NCI-H1092 treated with DMSO at 0.1 percent for 48 hours (cell line): Measurements from ENCODE around the gene GORASP1.
A peak's percentile ranks its signal among the peaks of the same experiment; 100 is the strongest.
"Not testable (repeated sequence)": the region's sequence is repeated elsewhere in the genome, so short reads cannot be mapped to it uniquely, and the experiment has no call there.

Experiments used
- DNase-seq: peaks from one replicate; lab custom pipeline; 2025; lab: John Stamatoyannopoulos, UW

GORASP1 gene

DNA sequence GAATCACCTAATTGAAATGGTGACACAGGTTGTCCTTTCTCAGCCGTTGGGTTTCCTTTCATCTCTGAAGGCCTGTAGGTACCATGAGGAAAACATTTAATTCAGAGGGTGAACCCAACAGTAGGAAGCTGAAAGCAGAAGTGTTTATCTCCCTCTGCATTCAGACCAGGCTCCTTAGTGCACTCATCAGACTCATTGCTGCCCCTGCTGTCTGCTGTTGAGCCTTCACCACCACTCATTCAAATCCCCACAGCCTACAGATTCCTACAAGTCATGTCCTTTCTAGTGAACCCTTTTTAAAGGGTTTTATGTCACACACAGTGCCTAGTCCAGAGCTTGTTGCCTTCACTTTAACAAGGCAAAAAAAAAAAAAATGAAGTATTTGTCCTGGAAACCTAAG, 42.2 kb downstream of the GORASP1 start:
- no peak for DNase-seq

DNA sequence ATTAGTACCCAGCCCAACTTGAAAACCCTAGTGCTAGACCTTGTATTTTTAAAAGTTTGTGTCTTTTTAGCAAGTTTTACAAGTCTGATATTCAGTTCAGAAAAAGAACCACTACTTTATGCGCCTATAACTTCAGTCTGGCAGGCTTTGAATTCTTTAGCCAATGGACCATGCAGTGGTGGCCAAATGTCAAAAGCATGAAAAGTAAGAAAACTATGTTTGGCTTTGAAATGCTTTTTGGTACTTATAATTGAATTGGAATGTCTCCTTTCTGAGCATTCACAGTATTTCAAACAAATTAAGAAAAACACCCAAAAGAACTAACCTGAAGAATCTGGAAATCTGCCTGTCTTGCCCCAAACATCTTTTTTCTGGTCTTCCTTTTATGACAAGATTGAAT, 42.8 kb downstream of the GORASP1 start:
- DNase-seq, result no peak

DNA sequence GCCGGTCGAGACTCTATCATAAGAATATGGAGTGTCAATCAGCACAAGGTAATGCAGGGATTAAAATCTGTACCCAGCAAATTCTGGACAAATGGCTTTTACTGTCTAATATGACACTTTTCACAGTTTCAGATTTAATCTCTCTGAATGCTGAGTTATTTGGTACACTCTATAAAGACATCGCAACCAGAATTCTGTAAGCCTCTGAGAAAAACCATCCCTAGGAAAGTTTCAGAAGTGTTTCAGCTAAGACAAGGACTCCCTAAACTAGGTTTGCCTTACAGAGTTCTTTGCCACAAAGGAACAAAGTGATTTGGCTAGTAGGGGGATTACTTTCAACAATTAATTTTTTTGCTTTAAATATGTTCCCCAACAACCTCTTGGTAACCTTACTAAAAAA, 44.3 kb downstream of the GORASP1 start:
- no peak for DNase-seq

DNA sequence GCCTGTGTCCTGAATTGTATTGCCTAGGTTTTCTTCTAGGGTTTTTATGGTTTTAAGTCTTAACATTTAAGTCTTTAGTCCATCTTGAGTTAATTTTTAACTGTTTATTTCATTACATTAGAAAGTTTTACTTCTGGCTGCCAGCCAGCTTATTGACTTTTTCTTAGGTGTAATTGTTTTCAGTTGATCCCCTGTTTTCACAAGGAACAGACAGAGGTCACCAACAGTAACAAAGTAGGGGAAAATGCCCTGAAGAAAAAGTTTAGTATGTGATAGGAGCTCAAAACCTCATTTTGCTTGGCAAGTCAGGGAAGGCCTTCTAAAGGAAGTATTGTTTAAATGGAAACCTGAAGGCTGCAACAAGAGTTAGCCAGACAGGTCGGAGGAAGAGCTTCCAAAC, 45.2 kb downstream of the GORASP1 start:
- DNase-seq, result no peak

DNA sequence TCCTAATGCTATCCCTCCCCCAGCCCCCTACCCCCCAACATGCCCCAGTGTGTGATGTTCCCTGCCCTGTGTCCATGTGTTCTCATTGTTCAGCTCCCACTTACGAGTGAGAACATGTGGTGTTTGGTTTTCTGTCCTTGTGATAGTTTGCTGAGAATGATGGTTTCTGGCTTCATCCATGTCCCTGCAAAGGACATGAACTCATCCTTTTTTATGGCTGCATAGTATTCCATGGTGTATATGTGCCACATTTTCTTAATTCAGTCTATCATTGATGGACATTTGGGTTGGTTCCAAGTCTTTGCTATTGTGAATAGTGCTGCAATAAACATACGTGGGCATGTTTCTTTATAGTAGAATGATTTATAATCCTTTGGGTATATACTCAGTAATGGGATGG, 46.2 kb downstream of the GORASP1 start:
- DNase-seq, result not testable (repeated sequence)

DNA sequence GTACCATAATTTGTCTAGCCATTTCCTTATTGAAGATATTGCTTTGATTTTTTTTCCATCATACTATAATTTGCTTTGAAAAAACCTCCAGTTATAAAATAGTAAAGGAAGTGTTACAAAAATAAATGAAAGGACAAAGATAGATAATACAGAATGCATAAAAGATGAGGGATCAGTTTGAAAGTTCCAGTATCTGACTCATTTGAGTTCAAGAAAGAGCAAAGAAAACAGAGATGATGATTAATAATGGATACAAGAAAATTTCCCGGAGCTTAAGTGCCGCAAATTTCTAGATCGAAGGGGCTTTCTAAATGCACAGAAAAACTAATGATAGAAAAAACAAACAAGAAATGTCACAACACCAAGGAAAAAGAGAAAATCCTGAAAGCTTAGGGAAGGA, 51.3 kb downstream of the GORASP1 start:
- DNase-seq, result no peak

DNA sequence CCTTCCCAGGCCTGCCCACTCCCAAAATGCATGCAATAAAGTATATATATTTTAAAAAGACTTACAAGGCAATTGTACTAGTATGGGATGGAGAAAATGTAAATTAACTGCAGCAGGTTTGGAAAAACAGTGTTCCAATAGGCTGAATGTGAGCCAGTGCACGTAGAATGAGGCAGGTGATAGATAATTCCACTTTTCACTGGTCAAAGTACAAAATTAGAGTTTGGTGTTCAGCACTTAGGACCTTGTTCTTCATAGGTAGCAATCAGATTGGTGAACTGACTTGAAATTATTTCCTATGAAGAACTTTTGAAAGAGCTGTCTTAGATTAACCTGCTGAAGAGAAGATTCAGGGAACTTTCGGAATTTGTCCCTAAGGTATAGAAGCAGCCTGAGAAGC, 53.7 kb downstream of the GORASP1 start:
- no peak for DNase-seq

DNA sequence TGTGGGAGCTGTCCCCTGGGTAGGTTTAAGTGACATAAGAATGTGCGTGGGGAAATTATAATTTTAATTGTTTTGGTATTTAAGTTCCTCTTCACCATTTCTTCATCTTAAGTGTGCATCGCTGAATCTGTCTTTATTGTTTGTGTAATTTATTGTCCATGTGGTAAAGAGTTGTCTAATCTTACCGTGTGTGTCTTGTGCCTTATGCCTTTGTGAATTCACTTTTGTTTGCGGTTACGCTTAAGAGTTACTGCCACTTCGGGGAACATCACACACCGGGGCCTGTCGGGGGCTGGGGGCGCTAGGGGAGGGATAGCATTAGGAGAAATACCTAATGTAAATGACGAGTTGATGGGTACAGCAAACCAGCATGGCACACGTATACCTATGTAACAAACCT, 54.8 kb downstream of the GORASP1 start:
- DNase-seq, result no peak

DNA sequence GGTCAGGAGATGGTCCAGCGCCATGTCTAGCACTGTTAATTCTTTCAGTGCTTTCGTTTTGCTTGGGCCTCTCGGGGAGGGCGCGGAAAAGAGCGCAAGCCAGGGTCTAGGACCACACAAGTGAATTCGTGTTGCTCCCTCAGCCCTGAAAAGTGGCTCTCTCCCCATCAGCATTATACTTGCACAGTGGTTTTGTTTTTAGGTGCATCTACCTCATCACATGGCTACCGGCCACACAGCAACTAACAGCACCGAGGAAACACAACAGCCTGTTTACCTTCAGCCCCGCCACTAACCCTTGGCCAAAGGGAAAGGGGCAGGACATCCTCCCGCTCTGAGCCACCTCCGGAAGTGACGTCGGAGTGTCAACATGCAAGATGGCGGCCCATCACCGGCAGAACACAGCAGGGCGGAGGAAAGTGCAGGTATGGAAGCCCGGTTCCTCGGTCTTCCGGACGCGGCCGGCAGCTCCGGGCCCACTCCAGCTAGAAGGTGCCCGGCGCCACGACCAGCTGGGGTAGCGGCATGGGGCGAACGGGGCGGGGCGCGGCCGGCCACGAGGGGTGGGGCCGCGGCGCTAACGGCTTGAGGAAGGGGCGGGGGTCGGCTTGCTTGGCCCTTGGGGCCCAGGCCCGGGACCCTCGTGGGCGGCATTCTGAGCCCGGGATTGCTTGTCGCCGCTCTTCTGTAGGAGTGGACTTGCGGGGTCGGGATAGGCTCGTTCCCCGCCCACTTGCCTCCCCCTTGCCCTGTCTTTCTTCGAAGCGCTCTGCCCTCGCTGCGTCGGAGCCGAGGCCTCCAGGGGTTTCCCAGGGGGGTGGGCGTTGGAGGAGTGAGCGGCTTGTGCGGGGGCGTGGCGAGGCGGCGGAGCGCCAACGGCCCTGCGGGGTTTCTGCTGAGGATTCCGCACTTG, 55.5 kb downstream of the GORASP1 start, which contains the start of the genes SCN11A and WDR48:
SCN11A (minus strand) TSS at position 296 of the 913 bp plus-strand sequence. CDS start 101,582 bp downstream, outside the sequence.
WDR48 (plus strand) TSS at position 368 of the 913 bp plus-strand sequence; CDS start at position 378, 10 bp downstream.
- DNase-seq, result peak; percentile 84

DNA sequence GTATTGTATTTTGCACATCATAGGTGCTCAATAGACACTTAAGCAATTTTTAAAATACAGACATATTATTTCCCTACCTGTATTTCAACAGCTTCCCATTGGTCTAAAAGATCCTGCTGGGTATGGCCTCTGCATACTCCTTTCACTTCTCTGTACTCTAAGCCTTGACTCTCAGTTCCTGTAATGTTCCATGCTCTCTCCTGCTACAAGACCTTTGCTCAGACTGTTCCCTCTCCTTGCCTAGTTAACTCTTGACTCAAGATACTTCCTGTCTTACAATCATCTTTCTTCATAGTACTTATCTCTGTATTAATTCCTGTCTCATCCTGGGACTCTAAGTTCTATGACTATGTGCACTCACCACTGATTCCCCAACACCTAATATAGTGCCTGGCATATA, 57.4 kb downstream of the GORASP1 start:
- DNase-seq, result no peak
